OCI-LY7 (cell line): Measurements from ENCODE around the gene CCDC3. TPM values are rescaled to one million over a fixed set of nuclear protein-coding genes. Genes with fewer than 3 reads are reported as not detected.

ENCODE experiments used
- BruUV-seq: library from RNA; stranded (reverse); fragments of 400-500 nt; replicated peaks from 2 replicates; lab custom pipeline; 2021; lab: Mats Ljungman, UMichigan
- CTCF ChIA-PET: fragments of 300-600 bp; sonication (Branson Sonifier 250); formaldehyde crosslinking; loops from one replicate; lab custom pipeline; 2022; ENCODE audit warnings: antibody characterized with exemption; ENCODE audit not compliant: unreplicated experiment; lab: Charles Lee
- POLR2A ChIA-PET: fragments of 300-600 bp; sonication (Branson Sonifier 250); formaldehyde crosslinking; loops from one replicate; lab custom pipeline; 2022; ENCODE audit warnings: antibody characterized with exemption; lab: Charles Lee
- DNase-seq: peaks from one replicate; pipeline ENCODE4 v3.0.0-alpha.2; 2015; ENCODE audit warnings: low spot score
- H2AFZ ChIP-seq: fragments of 200-600 bp; sonication (generic), shearing (Covaris generic); 2 replicates; pipeline ENCODE4 v1.6.1; 2014; ENCODE audit warnings: mild to moderate bottlenecking, antibody characterized with exemption, low read length, moderate library complexity
- H3K27ac ChIP-seq: fragments of 200-600 bp; sonication (generic); 2 replicates; pipeline ENCODE4 v1.5.1; 2014; ENCODE audit warnings: mixed run types, low read depth, mild to moderate bottlenecking, moderate library complexity, low read length, inconsistent platforms; ENCODE audit not compliant: poor library complexity, severe bottlenecking
- H3K36me3 ChIP-seq: fragments of 200-600 bp; sonication (generic); 2 replicates; pipeline ENCODE4 v1.6.1; 2014; ENCODE audit warnings: mild to moderate bottlenecking, antibody characterized with exemption, low read length, moderate library complexity, mixed read lengths; ENCODE audit not compliant: insufficient read depth
- H3K4me1 ChIP-seq: fragments of 200-600 bp; sonication (generic); 2 replicates; pipeline ENCODE4 v1.5.1; 2014; ENCODE audit warnings: mild to moderate bottlenecking, low read length; ENCODE audit not compliant: insufficient read depth, poor library complexity, severe bottlenecking
- H3K4me2 ChIP-seq: fragments of 200-600 bp; sonication (generic); 2 replicates; pipeline ENCODE4 v1.6.1; 2014; ENCODE audit warnings: mild to moderate bottlenecking, low read length
- H3K4me3 ChIP-seq: fragments of 200-600 bp; sonication (generic); 2 replicates; pipeline ENCODE4 v1.5.1; 2014; ENCODE audit warnings: mild to moderate bottlenecking, low read depth, low read length; ENCODE audit not compliant: poor library complexity, severe bottlenecking
- H3K79me2 ChIP-seq: fragments of 200-600 bp; sonication (generic); 2 replicates; pipeline ENCODE4 v1.6.1; 2016; ENCODE audit warnings: low read depth, mild to moderate bottlenecking, low read length, moderate library complexity, mixed read lengths; ENCODE audit not compliant: insufficient read depth
- H3K9me2 ChIP-seq: fragments of 200-600 bp; sonication (generic); 2 replicates; pipeline ENCODE4 v1.6.1; 2016; ENCODE audit warnings: mild to moderate bottlenecking, low read length, mixed read lengths; ENCODE audit not compliant: insufficient read depth
- H3K9me3 ChIP-seq: fragments of 200-600 bp; sonication (generic); 2 replicates; pipeline ENCODE4 v1.6.1; 2014; ENCODE audit warnings: mild to moderate bottlenecking, mixed run types, low read length, mixed read lengths
- H4K20me1 ChIP-seq: fragments of 200-600 bp; sonication (generic); 2 replicates; pipeline ENCODE4 v1.6.1; 2014; ENCODE audit warnings: mild to moderate bottlenecking, antibody characterized with exemption, low read length, moderate library complexity, mixed read lengths; ENCODE audit not compliant: insufficient read depth
- CTCF ChIP-seq: fragments of 200-600 bp; sonication (generic); conservative IDR thresholded peaks from 2 replicates; pipeline ENCODE4 v1.5.1; 2014; ENCODE audit warnings: mild to moderate bottlenecking, antibody characterized with exemption, low read length, moderate library complexity, mixed read lengths
- EZH2phosphoT487 ChIP-seq: fragments of 200-600 bp; sonication (generic); IDR thresholded peaks from 2 replicates; pipeline ENCODE4 v1.6.1; 2018; ENCODE audit warnings: low read depth, borderline replicate concordance, mild to moderate bottlenecking, mixed run types, antibody characterized with exemption, low read length, moderate library complexity, mixed read lengths
- intact Hi-C: fragments of 100-400 bp; cut with micrococcal nuclease; formaldehyde crosslinking; loops from one replicate; pipeline ENCODE4 v1.10.0; 2022; ENCODE audit not compliant: unreplicated experiment
- total RNA-seq, 2 experiments: library from RNA; depleted of rRNA in 1 of 2; stranded (reverse); fragments of >200 nt in 1 of 2; shearing (Covaris generic) in 1 of 2; gene quantifications; 2 replicates each; pipeline ENCODE4 v1.2.3, GENCODE V29; 2014 to 2022

Gene CCDC3
- total RNA-seq, 2 experiments from 2014 or later: not detected

GRCh38 chr10:12975906-12976305 is 25.6 kb downstream of the CCDC3 start:
- intact Hi-C loops: no loop called here
- CTCF ChIA-PET: no interaction called here
- Histone ChIP-seq H3K4me2 (no peak overlapping the region), H3K9me3 (no peaks in the 10 kb centered on the region), H3K36me3 (no peaks in the 10 kb centered on the region), H3K4me3 (no peak overlapping the region), H2AFZ (no peak overlapping the region), H3K4me1 (no peaks in the 10 kb centered on the region), H3K27ac (no peak overlapping the region), H3K9me2 (no peaks in the 10 kb centered on the region), H3K79me2 (no peaks in the 10 kb centered on the region), H4K20me1 (no peaks in the 10 kb centered on the region)
- no peak for TF ChIP-seq EZH2phosphoT487
- no peak for TF ChIP-seq CTCF
- no peak for DNase-seq
- BruUV-seq: no TSS peak
- POLR2A ChIA-PET: no interaction called here

- peak; percentile 2 for DNase-seq
Measured at GRCh38 chr10:12975266-12975665, 26.2 kb downstream of the CCDC3 start.

More at GRCh38 chr10:12975266-12975665, 26.2 kb downstream of the CCDC3 start:
- BruUV-seq: no TSS peak
- Histone ChIP-seq H3K36me3 (no peaks in the 10 kb centered on the region), H3K79me2 (no peaks in the 10 kb centered on the region), H4K20me1 (no peaks in the 10 kb centered on the region), H3K9me3 (no peaks in the 10 kb centered on the region), H3K4me1 (no peaks in the 10 kb centered on the region), H2AFZ (no peak overlapping the region), H3K4me2 (no peak overlapping the region), H3K27ac (no peak overlapping the region), H3K4me3 (no peak overlapping the region), H3K9me2 (no peaks in the 10 kb centered on the region)
- ChIA-PET POLR2A (no interaction called here), CTCF (no interaction called here)
- intact Hi-C loops: no loop called here
- TF ChIP-seq EZH2phosphoT487 (no peak), CTCF (peak; percentile 35; the same call in 1 of the 2 replicates)
